Measurements from ENCODE around the gene ALDH5A1. TPM values are rescaled to one million over a fixed set of nuclear protein-coding genes. Genes with fewer than 3 reads are reported as not detected.

The ALDH5A1 gene
- total and polyA plus RNA-seq, 10 of the 15 experiments (the other 5 are each of a cell fraction or from before 2014, with no cell fraction given), result 2.6 to 13.8 (median 9.3) TPM

DNA sequence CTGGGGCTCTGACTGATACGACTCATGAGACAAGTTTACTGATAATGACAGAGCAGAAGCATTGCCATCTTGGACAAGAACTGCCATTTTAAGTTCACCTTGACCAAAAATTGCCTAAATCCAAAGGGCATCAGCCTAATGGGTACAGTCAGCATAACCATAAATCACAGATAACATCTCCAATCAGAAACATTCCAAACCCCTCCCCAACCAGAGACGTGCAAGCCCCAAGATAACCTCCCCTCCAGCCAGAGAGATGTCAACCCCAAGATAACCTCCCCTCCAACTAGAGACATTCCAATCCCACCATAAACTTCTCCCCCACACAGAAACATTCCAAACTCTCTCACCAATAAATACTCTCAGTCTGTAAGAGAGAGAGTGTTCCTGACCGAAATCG is 15.9 kb upstream of the ALDH5A1 start:
- ChIA-PET RAD21 (ENCODE audit: unreplicated experiment) (no interaction called here), SMC1A (ENCODE audit: uncharacterized antibody, unreplicated experiment) (interaction anchor here (0.8 to 1.0 kb wide), 2 partner anchors 12 to 35 kb away, joined by 3 read pairs; no protein-coding TSS in a partner anchor), CTCF (no interaction called here), POLR2A (no interaction called here)
- BruUV-seq (replicated peaks), result no TSS peak
- H3K4me2 ChIP-seq (ENCODE audit: control insufficient read depth, insufficient read depth), result no peak overlapping the region
- H3K4me3 ChIP-seq, result no peak overlapping the region
- whole genome bisulfite sequencing (ENCODE audit: insufficient coverage, insufficient replicate concordance, low lambda C conversion rate, missing lambda C conversion rate), result 58% methylated on average over 4 of the region's 4 CpGs
- ATAC-seq (no peak), DNase-seq (ENCODE audit: low read depth, low spot score) (no peak), FAIRE-seq (no peak)
- H3K9me3 ChIP-seq (replicated peaks; ENCODE audit: control insufficient read depth, insufficient read depth, low read length), result no peaks in the 10 kb centered on the region
- intact Hi-C loops (cut with micrococcal nuclease; ENCODE audit: unreplicated experiment), result no loop called here
- H3K9ac ChIP-seq (ENCODE audit: control insufficient read depth, insufficient read depth, low read length), result no peak overlapping the region
- H3K4me1 ChIP-seq (ENCODE audit: control insufficient read depth, insufficient read depth, low read length), result no peaks in the 10 kb centered on the region
- no peaks in the 10 kb centered on the region for H3K79me2 ChIP-seq (ENCODE audit: control insufficient read depth, insufficient read depth, low read length)
- TF ChIP-seq, protein P1, sequence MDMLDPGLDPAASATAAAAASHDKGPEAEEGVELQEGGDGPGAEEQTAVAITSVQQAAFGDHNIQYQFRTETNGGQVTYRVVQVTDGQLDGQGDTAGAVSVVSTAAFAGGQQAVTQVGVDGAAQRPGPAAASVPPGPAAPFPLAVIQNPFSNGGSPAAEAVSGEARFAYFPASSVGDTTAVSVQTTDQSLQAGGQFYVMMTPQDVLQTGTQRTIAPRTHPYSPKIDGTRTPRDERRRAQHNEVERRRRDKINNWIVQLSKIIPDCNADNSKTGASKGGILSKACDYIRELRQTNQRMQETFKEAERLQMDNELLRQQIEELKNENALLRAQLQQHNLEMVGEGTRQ (IDR thresholded peaks at IDR 0.05; ENCODE audit: borderline replicate concordance, low read depth, low read length), result no peak
- TF ChIP-seq ZNF217 (IDR thresholded peaks at IDR 0.05), result no peak
- TF ChIP-seq, protein P2, sequence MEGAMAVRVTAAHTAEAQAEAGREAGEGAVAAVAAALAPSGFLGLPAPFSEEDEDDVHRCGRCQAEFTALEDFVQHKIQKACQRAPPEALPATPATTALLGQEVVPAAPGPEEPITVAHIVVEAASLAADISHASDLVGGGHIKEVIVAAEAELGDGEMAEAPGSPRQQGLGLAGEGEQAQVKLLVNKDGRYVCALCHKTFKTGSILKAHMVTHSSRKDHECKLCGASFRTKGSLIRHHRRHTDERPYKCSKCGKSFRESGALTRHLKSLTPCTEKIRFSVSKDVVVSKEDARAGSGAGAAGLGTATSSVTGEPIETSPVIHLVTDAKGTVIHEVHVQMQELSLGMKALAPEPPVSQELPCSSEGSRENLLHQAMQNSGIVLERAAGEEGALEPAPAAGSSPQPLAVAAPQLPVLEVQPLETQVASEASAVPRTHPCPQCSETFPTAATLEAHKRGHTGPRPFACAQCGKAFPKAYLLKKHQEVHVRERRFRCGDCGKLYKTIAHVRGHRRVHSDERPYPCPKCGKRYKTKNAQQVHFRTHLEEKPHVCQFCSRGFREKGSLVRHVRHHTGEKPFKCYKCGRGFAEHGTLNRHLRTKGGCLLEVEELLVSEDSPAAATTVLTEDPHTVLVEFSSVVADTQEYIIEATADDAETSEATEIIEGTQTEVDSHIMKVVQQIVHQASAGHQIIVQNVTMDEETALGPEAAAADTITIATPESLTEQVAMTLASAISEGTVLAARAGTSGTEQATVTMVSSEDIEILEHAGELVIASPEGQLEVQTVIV (IDR thresholded peaks at IDR 0.05; ENCODE audit: borderline replicate concordance, partially characterized antibody), result no peak
- no peak for TF ChIP-seq TCF7 (IDR thresholded peaks at IDR 0.05; ENCODE audit: borderline replicate concordance)
- TF ChIP-seq ZNF274 (IDR thresholded peaks at IDR 0.05; ENCODE audit: insufficient read depth, insufficient read length), result no peak
- no peak for TF ChIP-seq DPF2 (IDR thresholded peaks at IDR 0.05)
- no peak for TF ChIP-seq ZNF622 (IDR thresholded peaks at IDR 0.05)
- TF ChIP-seq, protein P3, sequence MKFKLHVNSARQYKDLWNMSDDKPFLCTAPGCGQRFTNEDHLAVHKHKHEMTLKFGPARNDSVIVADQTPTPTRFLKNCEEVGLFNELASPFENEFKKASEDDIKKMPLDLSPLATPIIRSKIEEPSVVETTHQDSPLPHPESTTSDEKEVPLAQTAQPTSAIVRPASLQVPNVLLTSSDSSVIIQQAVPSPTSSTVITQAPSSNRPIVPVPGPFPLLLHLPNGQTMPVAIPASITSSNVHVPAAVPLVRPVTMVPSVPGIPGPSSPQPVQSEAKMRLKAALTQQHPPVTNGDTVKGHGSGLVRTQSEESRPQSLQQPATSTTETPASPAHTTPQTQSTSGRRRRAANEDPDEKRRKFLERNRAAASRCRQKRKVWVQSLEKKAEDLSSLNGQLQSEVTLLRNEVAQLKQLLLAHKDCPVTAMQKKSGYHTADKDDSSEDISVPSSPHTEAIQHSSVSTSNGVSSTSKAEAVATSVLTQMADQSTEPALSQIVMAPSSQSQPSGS (IDR thresholded peaks at IDR 0.05; ENCODE audit: low read length), result no peak
- TF ChIP-seq KLF5 (IDR thresholded peaks at IDR 0.05; ENCODE audit: partially characterized antibody), result no peak
- no peak for TF ChIP-seq NBN (IDR thresholded peaks at IDR 0.05)
- TF ChIP-seq RBBP5 (conservative IDR thresholded peaks at IDR 0.05), result no peak
- TF ChIP-seq SMARCA5 (IDR thresholded peaks at IDR 0.05), result no peak
- TF ChIP-seq SPI1 (IDR thresholded peaks at IDR 0.05; ENCODE audit: borderline replicate concordance, insufficient read depth, low read depth, low read length), result no peak
- TF ChIP-seq CHD4 (IDR thresholded peaks at IDR 0.05), result no peak
- no peak for TF ChIP-seq CEBPB (IDR thresholded peaks at IDR 0.05; ENCODE audit: borderline replicate concordance in 1 of 2, low read depth in 2 of 2, low read length in 2 of 2)
- no peak for TF ChIP-seq PML (IDR thresholded peaks at IDR 0.05; ENCODE audit: low read length)
- in situ Hi-C loops (cut with MboI), result no loop called here
- H3K27ac ChIP-seq (ENCODE audit: control insufficient read depth, insufficient read depth), result no peak overlapping the region
- H2AFZ ChIP-seq (ENCODE audit: control insufficient read depth, low read depth, low read length), result no peak overlapping the region
- no peaks in the 10 kb centered on the region for H3K27me3 ChIP-seq (replicated peaks in 1 of 2; ENCODE audit: control insufficient read depth in 2 of 2, insufficient read depth in 2 of 2, low read length in 1 of 2)
- H3K36me3 ChIP-seq (ENCODE audit: control insufficient read depth in 2 of 2, insufficient read depth in 2 of 2, low read length in 1 of 2), result no peaks in the 10 kb centered on the region
- H4K20me1 ChIP-seq (ENCODE audit: control insufficient read depth, insufficient read depth), result no peaks in the 10 kb centered on the region
